ENCODE measurements around the gene ADARB1. TPM values are rescaled to one million over a fixed set of nuclear protein-coding genes. Genes with fewer than 3 reads are reported as not detected.

The ADARB1 gene
- total RNA-seq, 5 donors from 2014 or later (not counting 1 experiment from before 2014, with no cell fraction given) = 39.7 to 50.3 (median 44.5) TPM

DNA sequence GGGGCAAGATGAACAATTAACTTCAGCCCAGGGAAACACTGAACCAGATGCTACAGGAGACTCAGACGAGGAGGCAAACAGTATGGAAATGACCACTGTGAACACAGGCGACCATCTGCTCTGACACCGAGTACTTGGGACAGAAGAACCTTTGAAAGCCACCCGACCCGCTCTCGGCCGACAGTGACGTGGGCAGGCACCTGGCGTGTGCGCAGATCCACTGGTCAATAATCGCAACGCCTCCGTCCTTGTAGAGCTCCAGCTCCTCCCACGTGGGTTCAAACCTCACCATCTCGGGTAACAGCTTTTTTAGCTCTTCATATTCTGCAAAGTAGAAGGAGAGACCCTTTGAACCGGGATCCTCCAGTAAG, 193.0 kb downstream of the ADARB1 start:
- Mint-ChIP-seq H3K27me3 (no peaks in the 10 kb centered on the region), H3K9me3 (no peaks in the 10 kb centered on the region), H3K4me1 (peaks cover 15 to 22% (median 20%) of the 10 kb centered on the region in 3 donors), H3K27ac (peak overlapping the region; percentile 74 to 84), H3K36me3 (peaks cover 30% of the 10 kb centered on the region), H3K4me3 (no peak overlapping the region)
- Histone ChIP-seq H3K4me3 (ENCODE audit: control insufficient read depth in 1 of 2, extremely low read depth in 1 of 2, low read length in 1 of 2) (no peak overlapping the region), H3K27me3 (replicated peaks in 1 of 2; ENCODE audit: control insufficient read depth in 2 of 2, extremely low read depth in 1 of 2, insufficient read depth in 2 of 2, low read length in 1 of 2) (no peaks in the 10 kb centered on the region), H3K4me1 (ENCODE audit: control insufficient read depth in 1 of 2, extremely low read depth in 1 of 2, insufficient read depth in 2 of 2, low read length in 2 of 2) (peaks cover 0 to 27% of the 10 kb centered on the region in 2 experiments), H3K9me3 (peaks cover 3% of the 10 kb centered on the region), H3K27ac (ENCODE audit: low read length) (peak overlapping the region; percentile 63), H3K36me3 (ENCODE audit: control insufficient read depth in 2 of 2, extremely low read depth in 1 of 2, insufficient read depth in 1 of 2, low read length in 1 of 2) (peaks cover 28 to 59% of the 10 kb centered on the region in 2 donors)
- ChIA-PET POLR2A (interaction anchor here in 1 of 2 donors (0.5 kb wide), 1 partner anchor 70 kb away, joined by 3 read pairs; no protein-coding TSS in a partner anchor), CTCF (no interaction called here)
- WGBS (ENCODE audit: insufficient coverage) = 98% methylated on average over 16 of the region's 16 CpGs
- ATAC-seq (replicated peaks in 1 of 4) = no peak
- DNase-seq = peak in 1 of 35 experiments; percentile 3

DNA sequence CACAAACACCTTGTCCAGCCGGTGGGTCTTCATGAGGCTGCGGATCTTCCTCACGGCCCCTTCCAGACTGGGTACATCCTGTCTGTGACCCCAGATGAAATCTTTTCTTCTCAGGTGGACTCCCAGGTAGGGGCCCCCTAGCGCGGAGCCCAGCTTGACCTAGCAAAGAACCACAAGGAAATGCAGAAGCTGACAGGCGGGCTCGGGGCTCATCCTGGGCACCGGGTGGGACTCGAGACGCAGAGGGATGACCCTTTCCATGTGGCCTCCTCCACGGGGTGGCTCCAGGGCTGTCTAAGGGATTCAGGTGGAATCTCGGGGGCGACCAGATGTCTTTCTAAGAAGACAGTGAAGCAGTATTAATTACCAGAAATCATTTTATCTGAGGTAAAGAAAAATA, 195.5 kb downstream of the ADARB1 start:
- Mint-ChIP-seq H3K27me3 (no peaks in the 10 kb centered on the region), H3K9me3 (no peaks in the 10 kb centered on the region), H3K4me1 (peaks cover 15 to 22% (median 20%) of the 10 kb centered on the region in 3 donors), H3K4me3 (no peak overlapping the region), H3K36me3 (peaks cover 21% of the 10 kb centered on the region), H3K27ac (no peak overlapping the region)
- ChIA-PET POLR2A (no interaction called here), CTCF (no interaction called here)
- 98% methylated on average over 11 of the region's 13 CpGs for WGBS (ENCODE audit: insufficient coverage)
- Histone ChIP-seq H3K9me3 (peaks cover 3% of the 10 kb centered on the region), H3K4me1 (ENCODE audit: control insufficient read depth in 1 of 2, extremely low read depth in 1 of 2, insufficient read depth in 2 of 2, low read length in 2 of 2) (peaks cover 0 to 25% of the 10 kb centered on the region in 2 experiments), H3K4me3 (ENCODE audit: control insufficient read depth in 1 of 2, extremely low read depth in 1 of 2, low read length in 1 of 2) (no peak overlapping the region), H3K27ac (ENCODE audit: low read length) (no peak overlapping the region), H3K36me3 (ENCODE audit: control insufficient read depth in 2 of 2, extremely low read depth in 1 of 2, insufficient read depth in 1 of 2, low read length in 1 of 2) (peaks cover 18 to 46% of the 10 kb centered on the region in 2 donors), H3K27me3 (replicated peaks in 1 of 2; ENCODE audit: control insufficient read depth in 2 of 2, extremely low read depth in 1 of 2, insufficient read depth in 2 of 2, low read length in 1 of 2) (no peaks in the 10 kb centered on the region)
- no peak for DNase-seq
- no peak for ATAC-seq (replicated peaks in 1 of 4)

DNA sequence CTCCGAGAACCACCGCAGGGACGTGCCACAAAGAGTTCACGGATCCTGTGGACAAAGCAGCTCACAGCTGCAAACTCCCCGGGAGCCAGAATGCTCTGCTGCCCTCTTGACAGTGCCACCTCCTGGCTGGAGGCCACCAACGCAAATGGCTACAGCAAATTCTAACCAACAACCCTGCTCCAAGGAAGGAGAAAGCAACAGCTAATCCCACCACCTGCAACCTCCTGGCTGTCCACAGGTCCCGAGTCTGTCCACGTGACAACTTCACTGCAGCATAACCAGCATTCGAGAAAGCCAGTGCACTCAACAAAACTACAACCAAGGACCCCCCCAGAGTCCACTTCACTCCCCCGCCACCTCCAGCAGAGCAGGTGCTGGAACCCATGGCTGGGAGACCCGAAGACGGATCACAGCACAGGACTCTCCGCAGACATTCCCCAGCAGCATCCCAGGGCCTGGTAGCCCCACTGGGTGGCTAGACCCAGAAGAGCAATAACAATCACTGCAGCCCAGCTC, 196.0 kb downstream of the ADARB1 start:
- 96% methylated on average over 7 of the region's 13 CpGs for WGBS (ENCODE audit: insufficient coverage)
- peaks cover 15 to 22% (median 21%) of the 10 kb centered on the region in 3 donors for H3K4me1 Mint-ChIP-seq
- Histone ChIP-seq H3K27me3 (replicated peaks in 1 of 2; ENCODE audit: control insufficient read depth in 2 of 2, extremely low read depth in 1 of 2, insufficient read depth in 2 of 2, low read length in 1 of 2) (no peaks in the 10 kb centered on the region), H3K9me3 (peaks cover 3% of the 10 kb centered on the region), H3K27ac (ENCODE audit: low read length) (no peak overlapping the region), H3K4me1 (ENCODE audit: control insufficient read depth in 1 of 2, extremely low read depth in 1 of 2, insufficient read depth in 2 of 2, low read length in 2 of 2) (peaks cover 0 to 20% of the 10 kb centered on the region in 2 experiments), H3K36me3 (ENCODE audit: control insufficient read depth in 2 of 2, extremely low read depth in 1 of 2, insufficient read depth in 1 of 2, low read length in 1 of 2) (peaks cover 13 to 45% of the 10 kb centered on the region in 2 donors), H3K4me3 (ENCODE audit: control insufficient read depth in 1 of 2, extremely low read depth in 1 of 2, low read length in 1 of 2) (no peak overlapping the region)
- H3K4me3 Mint-ChIP-seq = no peak overlapping the region
- H3K27me3 Mint-ChIP-seq = no peaks in the 10 kb centered on the region
- peaks cover 21% of the 10 kb centered on the region for H3K36me3 Mint-ChIP-seq
- H3K27ac Mint-ChIP-seq = no peak overlapping the region
- no peak for ATAC-seq (replicated peaks in 1 of 4)
- ChIA-PET POLR2A (interaction anchor here in 1 of 2 donors (0.6 kb wide), 1 partner anchor 618 kb away, joined by 7 read pairs; no protein-coding TSS in a partner anchor), CTCF (interaction anchor here (0.8 to 1.2 kb wide), 2 partner anchors 8 to 13 kb away, joined by 3 read pairs; no protein-coding TSS in a partner anchor)
- H3K9me3 Mint-ChIP-seq = no peaks in the 10 kb centered on the region
- DNase-seq = no peak

Other genes starting within 250 kb of the ADARB1 start
- gene PTTG1IP, start 200.9 kb upstream of the ADARB1 start, total RNA-seq = 10 to 100 TPM; 73.4 to 91.1 (median 90.2) TPM
- 100 to 1,000 TPM; 249 to 498 (median 304) TPM for gene ITGB2, start 153.7 kb upstream of the ADARB1 start, total RNA-seq
- gene SLX9, start 134.6 kb upstream of the ADARB1 start, total RNA-seq = 10 to 100 TPM; 16.7 to 32.2 (median 26.7) TPM
- gene POFUT2, start 213.3 kb downstream of the ADARB1 start, total RNA-seq = 10 to 100 TPM; 43.0 to 51.3 (median 44.6) TPM

Data from T-cell (primary cell).